ENCODE results near the gene TMEM117.

The TMEM117 gene

DNA sequence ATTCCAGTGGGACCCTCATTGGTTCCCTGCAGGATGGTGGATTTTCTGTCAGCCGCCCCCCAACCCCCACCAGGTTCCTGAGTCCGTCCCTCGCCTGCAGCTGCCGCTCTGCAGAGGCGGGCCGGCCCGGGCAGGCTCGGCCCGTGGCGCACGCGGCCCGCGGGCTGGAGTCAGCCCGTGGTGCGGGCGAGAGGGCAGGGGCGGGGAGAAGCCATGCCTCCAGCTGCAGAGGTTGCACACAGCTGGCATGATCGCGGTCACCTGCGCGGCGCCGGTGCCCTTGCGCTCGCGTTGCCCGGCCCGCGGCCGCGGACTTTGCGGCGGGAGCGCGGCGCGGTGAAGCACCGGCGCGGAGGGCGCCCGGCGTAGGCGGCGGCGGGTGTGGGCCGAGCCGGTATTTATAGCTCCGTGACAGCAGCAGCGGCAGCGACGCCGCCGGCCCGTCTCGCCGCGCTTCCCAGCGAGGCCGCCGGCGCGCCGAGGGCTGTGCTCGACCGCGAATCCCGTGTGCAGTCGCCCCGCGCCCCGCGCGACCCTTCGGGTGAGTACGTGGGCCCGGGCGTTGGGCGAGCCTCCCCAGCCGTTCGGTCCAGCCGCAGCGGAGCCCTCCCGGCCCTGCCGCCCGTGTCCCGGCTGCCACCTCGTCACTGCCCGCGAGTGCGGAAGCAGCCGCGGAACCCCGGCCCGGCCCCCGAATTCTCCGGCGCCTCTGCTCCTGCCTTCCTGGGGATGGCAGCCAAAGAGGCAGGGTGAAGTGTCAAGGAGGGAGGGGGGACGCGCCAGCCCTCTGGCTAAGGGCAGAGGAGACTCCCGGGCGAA lies at the start of gene TMEM117:
TSS of gene TMEM117 (plus strand) at position 426 of the 819 bp plus-strand sequence.
- peak; percentile 22 for DNase-seq

DNA sequence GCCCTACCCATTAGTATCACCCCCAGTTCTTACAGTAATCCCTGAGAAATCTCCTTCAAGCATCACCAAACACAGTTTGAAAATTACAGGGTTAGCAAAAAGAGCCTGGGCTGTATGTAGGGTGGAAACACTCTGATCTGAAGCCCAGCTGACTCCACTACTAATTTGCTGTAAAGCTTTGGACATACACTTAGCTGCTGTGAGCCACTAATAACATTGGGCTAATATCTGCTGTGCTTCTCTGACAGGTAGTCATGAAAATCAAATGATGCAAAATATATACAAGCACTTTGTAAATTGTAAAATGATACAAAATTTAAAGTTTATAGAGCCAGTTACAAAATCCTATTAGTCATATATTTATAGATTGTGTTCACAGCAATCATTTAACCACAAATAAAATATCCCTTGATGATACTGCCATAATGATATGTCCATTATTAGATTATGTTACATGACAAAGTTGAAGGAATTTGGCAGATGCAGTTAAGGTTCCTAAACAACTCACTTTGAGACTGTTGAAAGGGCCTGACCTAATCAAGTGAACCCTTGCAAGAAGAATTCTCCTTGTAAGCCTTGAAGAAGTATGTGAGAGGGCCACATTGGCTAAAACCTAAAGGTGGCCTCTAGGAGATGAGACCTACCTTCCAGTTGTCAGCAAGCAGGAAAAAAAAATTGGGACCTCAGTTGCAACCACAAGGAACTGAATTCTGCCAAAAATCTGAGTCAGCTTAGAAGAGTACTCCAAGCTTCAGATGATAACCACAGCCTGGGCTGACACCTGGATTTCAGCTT lies 48.8 kb upstream of the TMEM117 start:
- no peak for DNase-seq

GRCh38 chr12:43789941-43790340 lies 45.9 kb upstream of the TMEM117 start:
- no peak for DNase-seq

DNA sequence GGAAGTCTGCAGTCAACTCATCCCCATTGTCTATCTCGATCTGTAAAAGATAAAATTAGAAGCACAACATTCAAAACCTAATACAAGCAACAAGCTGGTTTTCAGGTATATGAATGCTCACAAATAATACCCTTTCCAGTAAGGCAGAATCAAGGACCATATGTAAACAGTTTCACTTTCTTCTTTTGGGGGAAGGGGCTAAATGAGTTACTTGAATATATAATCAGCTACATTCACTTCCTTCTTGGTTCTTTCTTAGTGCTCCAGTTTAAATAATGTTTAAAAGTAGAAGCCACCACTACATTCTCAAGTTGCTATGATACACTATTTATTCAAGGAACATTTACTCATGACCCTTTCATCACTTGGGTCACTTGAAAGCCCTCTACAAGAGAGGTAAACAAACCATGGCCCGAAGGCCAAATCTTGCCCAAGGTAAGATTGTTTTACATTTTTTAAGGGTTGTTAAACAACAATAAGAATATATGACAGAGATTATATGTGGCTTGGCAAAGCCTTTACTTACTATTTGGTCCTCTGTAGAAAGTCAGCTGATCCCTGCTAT lies 40.1 kb upstream of the TMEM117 start:
- peak; percentile 25 for DNase-seq

DNA sequence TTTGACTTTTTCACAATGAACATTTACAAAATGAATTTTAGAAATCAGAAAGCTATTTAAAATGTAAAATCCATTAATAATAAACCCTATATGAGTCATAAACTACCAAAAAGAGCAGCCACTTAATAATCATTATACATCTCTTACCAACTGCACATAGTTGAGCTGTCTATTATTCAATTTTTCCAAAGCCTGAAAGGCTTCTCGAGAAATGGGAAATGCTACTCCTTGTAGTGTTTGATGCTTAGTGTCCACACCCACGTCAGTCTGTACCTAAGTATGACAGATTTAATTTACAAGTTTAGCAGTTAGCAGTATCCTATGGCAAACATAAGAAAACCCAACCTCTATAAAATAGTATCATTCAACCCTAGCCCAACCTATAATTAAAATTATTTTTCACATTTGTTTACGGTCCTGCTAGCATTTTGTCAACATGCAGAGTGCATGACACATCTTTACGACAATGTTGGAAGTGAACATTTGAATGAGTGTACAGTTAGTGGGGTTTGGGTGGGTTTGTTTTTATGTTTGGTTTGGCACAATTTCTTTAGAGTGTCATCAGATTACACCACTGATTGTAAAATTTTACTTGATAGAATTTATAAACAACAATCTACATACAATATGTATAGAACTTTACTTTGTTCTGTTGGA lies 38.2 kb upstream of the TMEM117 start:
- DNase-seq: no peak

GRCh38 chr12:43805149-43805859 lies 30.6 kb upstream of the TMEM117 start:
- DNase-seq: no peak

- peak; percentile 72 for DNase-seq
These were observed 29.8 kb upstream of the TMEM117 start, which contains the start of gene TWF1 for GRCh38 chr12:43805860-43806736. TSS of gene TWF1 (minus strand) at chr12:43806317. CDS start at chr12:43806245, 72 bp downstream.

DNA sequence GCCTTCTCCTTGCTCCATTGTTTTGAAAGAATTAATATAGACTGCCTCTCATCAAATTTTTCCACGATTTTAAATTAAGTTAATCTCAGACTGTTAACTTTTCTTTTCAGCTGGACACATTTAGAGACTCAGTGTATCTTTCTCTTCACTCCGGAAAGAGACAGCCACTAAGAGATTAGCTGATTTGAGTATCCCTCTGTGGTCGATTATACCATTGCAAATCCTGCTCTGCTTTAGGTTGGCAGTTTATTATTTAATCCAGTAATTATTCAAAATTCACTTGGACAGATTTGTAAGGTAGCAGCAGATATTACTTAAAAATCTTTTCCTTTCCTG lies 29.2 kb upstream of the TMEM117 start:
- no peak for DNase-seq

DNA sequence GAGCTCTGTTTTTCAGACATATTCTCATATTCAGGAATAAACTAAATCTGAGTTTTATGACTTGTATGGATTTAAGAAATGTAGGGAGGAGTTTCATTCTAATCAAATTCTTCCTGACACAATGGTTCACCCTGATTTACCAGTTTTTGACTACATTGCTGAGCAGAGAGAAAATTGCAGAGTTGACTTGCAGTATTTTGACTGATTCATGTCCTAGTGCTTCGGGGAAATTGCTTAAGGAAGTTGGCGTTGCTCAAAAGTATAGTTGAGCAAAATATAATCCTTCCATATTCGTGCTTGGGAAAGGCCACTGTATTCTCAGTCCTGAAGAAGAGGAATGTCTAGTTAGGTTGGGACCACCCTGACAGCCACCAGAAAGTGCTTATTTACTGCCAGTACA lies 28.5 kb upstream of the TMEM117 start:
- no peak for DNase-seq

- no peak for DNase-seq
These were observed 23.8 kb upstream of the TMEM117 start for GRCh38 chr12:43812057-43812456.

DNA sequence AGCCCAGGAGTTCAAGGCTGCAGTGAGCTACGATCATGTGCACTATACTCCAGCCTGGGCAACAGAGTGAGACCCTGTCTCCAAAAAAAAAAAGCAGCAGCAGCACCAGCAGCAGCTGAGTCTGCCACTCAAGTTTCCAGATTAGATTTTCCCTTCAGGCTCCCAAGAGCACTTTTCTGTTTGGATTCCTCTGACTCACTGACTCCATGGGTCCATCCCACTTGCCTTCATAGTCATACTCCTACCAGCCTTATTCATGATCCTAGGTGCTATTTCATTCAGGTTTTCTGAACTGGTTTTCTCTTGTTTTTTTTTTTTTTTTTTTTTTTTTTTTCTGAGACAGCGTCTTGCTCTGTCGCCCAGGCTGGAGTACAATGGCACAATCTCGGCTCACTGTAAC lies 23.0 kb upstream of the TMEM117 start:
- DNase-seq: no peak

GRCh38 chr12:43815416-43815815 lies 20.5 kb upstream of the TMEM117 start:
- no peak for DNase-seq

- no peak for DNase-seq
These were observed 19.7 kb upstream of the TMEM117 start for GRCh38 chr12:43816168-43816567.

GRCh38 chr12:43824207-43824775 lies 11.6 kb upstream of the TMEM117 start:
- DNase-seq: no peak

DNA sequence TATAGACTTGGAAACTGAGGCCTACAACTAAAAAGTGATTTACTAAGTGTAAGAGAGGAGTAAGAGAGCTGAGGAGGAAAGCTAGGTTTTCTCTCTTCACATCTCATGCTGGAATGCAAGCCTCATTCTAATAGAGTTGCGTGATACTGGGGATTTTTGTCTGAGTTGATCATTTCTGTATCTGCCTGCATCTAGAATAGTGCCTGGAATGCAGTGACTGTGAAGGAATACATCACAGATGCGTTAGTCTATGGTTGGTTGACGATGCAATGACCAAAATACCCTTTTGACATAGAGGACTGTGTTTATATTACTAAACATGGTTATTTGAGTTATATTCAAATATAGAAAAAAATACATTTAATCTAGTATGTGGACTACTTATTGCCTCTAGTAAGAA lies 9.2 kb upstream of the TMEM117 start:
- no peak for DNase-seq

DNA sequence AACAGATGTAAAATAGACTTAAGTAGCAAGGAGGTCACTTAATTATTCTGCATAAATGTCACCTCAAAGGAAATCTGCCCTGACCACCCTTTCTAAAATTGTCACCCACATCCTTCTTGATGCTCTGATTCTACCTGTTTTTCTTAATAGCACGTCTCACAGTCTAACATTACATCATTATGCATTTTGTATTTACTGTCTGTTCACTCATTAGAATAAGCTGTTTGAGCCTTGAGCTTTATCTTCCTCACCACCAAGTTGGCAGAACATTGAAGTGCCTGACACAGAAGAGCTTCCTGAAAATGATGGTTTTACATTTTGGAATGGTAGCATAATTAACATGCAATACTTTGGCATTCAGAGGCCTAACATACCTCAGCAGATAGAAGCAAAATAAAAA lies 8.8 kb upstream of the TMEM117 start:
- no peak for DNase-seq

- DNase-seq: peak; percentile 68
These were observed 3.3 kb upstream of the TMEM117 start for GRCh38 chr12:43832463-43833168.

- no peak for DNase-seq
These were observed 621 bp upstream of the TMEM117 start for GRCh38 chr12:43835264-43835655.

DNA sequence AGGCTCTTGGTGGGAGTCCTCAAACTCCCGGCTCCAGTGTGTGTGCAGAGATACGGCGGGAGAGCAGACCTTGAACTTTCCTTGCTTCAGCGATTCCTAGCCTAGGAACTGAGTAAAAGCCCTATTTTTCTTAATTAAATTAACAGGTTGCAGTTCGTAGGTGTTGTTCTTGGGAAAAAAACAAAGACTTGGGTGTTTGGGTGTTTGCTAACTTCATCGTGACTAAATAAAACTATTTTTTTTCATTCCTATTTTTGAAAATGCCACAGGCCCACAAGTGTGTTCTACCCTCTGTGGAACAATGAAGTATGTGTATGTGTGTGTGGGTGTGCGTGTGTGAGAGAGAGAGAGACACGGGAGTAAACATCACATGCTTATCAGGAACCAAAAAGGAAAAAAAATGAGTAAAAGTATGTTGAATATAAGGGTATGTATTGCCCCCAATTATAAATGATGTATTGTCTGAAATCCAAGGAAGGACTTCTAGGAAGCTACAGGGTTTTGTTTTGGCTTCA lies 651 bp downstream of the TMEM117 start:
- DNase-seq: no peak

DNA sequence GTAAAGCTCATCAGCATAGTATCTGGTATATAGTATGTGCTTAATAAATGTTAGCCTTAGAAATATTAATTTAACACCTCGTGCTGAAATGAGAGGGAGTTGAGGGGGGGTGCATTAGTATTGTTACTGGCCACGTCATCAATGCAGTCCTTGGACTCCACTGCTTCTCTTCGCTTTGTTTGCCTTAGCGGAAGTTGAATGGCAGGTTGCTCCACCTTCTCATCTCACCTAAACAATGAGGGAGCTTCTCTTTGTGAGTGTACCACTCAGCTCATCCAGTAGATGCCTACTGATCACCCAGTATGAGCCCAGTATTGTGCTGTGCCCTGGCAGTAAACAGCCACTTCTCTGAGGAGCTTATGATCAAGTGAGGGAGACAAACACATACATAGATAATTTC lies 4.5 kb downstream of the TMEM117 start:
- no peak for DNase-seq

Data from MV-4-11 (cell line).